K562 (cell line): ENCODE results near the gene TPX2. TPM values are rescaled to one million over a fixed set of nuclear protein-coding genes. Genes with fewer than 3 reads are reported as not detected.

Source experiments
- ATAC-seq: fragments of 200-7000 bp; cut with Tn5 transposase; 3 replicates; pipeline ENCODE4 v1.9.1; 2020; ENCODE audit warnings: moderate library complexity
- BruUV-seq: library from RNA; stranded (reverse); fragments of 400-500 nt; replicated peaks from 2 replicates; lab custom pipeline; 2021; lab: Mats Ljungman, UMichigan
- CTCF ChIA-PET: fragments of 300-600 bp; formaldehyde crosslinking; extraction: SDS; loops from one replicate; lab custom pipeline; 2021; ENCODE audit warnings: low intra/inter-chr PET ratio; lab: Yijun Ruan, JAX
- POLR2A ChIA-PET: fragments of 300-600, 350-650 bp; sonication (Branson Sonifier 250); formaldehyde crosslinking; extraction: SDS; loops from one replicate; lab custom pipeline; 2021; ENCODE audit warnings: antibody characterized with exemption, inconsistent platforms; lab: Yijun Ruan, JAX
- DNase-seq, 4 experiments: peaks; one replicate each; pipeline versions ENCODE4 v3.0.0 to v3.0.0-alpha.2; 2011 to 2018; ENCODE audit warnings: low spot score in 3 of 4, mixed read lengths in 3 of 4; ENCODE audit errors: extremely low read depth in 1 of 4
- FAIRE-seq: peaks from 2 replicates; lab custom pipeline; 2011; peaks lifted over from hg19 to GRCh38; lab: Jason Lieb, UNC
- H2AFZ ChIP-seq: 2 replicates; pipeline ENCODE4 v1.6.0; 2011; ENCODE audit warnings: low read depth, low read length, control low read depth, inconsistent platforms
- H3K27ac ChIP-seq: fragments of 200-600 bp; 3 replicates; pipeline ENCODE4 v1.8.0; 2011; ENCODE audit warnings: low read depth, mild to moderate bottlenecking, control low read depth, inconsistent platforms, low read length, moderate library complexity, mixed read lengths; ENCODE audit errors: extremely low read depth
- H3K27me3 ChIP-seq, 2 experiments: fragments of 300-600 bp in 1 of 2; 2 replicates in 1 of 2; 3 replicates in 1 of 2; pipeline versions ENCODE4 v1.6.0 to v1.8.0; 2011; ENCODE audit warnings: inconsistent platforms in 2 of 2, low read length in 2 of 2, mild to moderate bottlenecking in 1 of 2, mixed read lengths in 1 of 2, moderate library complexity in 1 of 2; ENCODE audit not compliant: control insufficient read depth in 2 of 2, insufficient read depth in 2 of 2
- H3K36me3 ChIP-seq: fragments of 300-600 bp; 3 replicates; pipeline ENCODE4 v1.8.0; 2011; ENCODE audit warnings: mild to moderate bottlenecking, low read length, inconsistent platforms; ENCODE audit not compliant: control insufficient read depth, insufficient read depth
- H3K4me1 ChIP-seq, 2 experiments: fragments of 200-600 bp in 1 of 2; replicated peaks in 1 of 2; 2 replicates in 1 of 2; 3 replicates in 1 of 2; pipeline versions ENCODE4 v1.5.1 to v1.8.0; 2011; ENCODE audit warnings: inconsistent platforms in 2 of 2, low read length in 2 of 2, mild to moderate bottlenecking in 1 of 2, mixed read lengths in 1 of 2, moderate library complexity in 1 of 2; ENCODE audit not compliant: control insufficient read depth in 2 of 2, insufficient read depth in 2 of 2
- H3K4me2 ChIP-seq: 2 replicates; pipeline ENCODE4 v1.6.1; 2011; ENCODE audit warnings: low read length, control low read depth, inconsistent platforms, mixed read lengths; ENCODE audit not compliant: insufficient read depth
- H3K4me3 ChIP-seq: fragments of 200-600 bp; sonication (generic), shearing (Covaris generic); 2 replicates; pipeline ENCODE4 v1.5.1; 2016; ENCODE audit warnings: control low read depth, inconsistent platforms
- H3K79me2 ChIP-seq: fragments of 200-600 bp; 3 replicates; pipeline ENCODE4 v1.8.0; 2011; ENCODE audit warnings: low read length, inconsistent platforms; ENCODE audit not compliant: control insufficient read depth, insufficient read depth
- H3K9ac ChIP-seq, 2 experiments: 2 replicates each; pipeline versions ENCODE4 v1.6.0 to v1.6.1; 2011; ENCODE audit warnings: low read depth in 2 of 2, low read length in 2 of 2, control low read depth in 1 of 2, inconsistent platforms in 1 of 2, mild to moderate bottlenecking in 1 of 2, mixed read lengths in 1 of 2; ENCODE audit not compliant: insufficient read depth in 1 of 2
- H3K9me1 ChIP-seq: one replicate; pipeline ENCODE4 v1.6.0; 2011; ENCODE audit warnings: inconsistent platforms, mild to moderate bottlenecking, low read length, moderate library complexity; ENCODE audit not compliant: control insufficient read depth, insufficient read depth
- H3K9me3 ChIP-seq: replicated peaks from 2 replicates; pipeline ENCODE4 v1.5.1; 2011; ENCODE audit warnings: low read depth, low read length, inconsistent platforms; ENCODE audit not compliant: control insufficient read depth, insufficient read depth
- H4K20me1 ChIP-seq: replicated peaks from 2 replicates; pipeline ENCODE4 v1.6.1; 2011; ENCODE audit warnings: low read length, inconsistent platforms, mixed read lengths; ENCODE audit not compliant: control insufficient read depth, insufficient read depth
- BRF1 ChIP-seq: IDR thresholded peaks from 3 replicates; pipeline ENCODE4 v1.6.1; 2011; ENCODE audit warnings: borderline replicate concordance, mild to moderate bottlenecking; ENCODE audit not compliant: insufficient read length; ENCODE audit errors: extremely low read depth
- CTBP1 ChIP-seq: fragments of 450-650 bp; IDR thresholded peaks from 2 replicates; pipeline ENCODE4 v1.6.1; 2016; ENCODE audit warnings: borderline replicate concordance
- DACH1 ChIP-seq: fragments of 450-650 bp; IDR thresholded peaks from 2 replicates; pipeline ENCODE4 v1.6.1; 2018; ENCODE audit not compliant: partially characterized antibody
- DMBX1 ChIP-seq: fragments of 250-450 bp; sonication (Bioruptor Pico); IDR thresholded peaks from 2 replicates; pipeline ENCODE4 v1.8.0; 2022; ENCODE audit warnings: inconsistent platforms, mild to moderate bottlenecking, moderate library complexity, borderline replicate concordance
- FOXJ2 ChIP-seq: fragments of 200-800 bp; sonication (Bioruptor generic); IDR thresholded peaks from 2 replicates; pipeline ENCODE4 v1.6.1; 2016; ENCODE audit warnings: missing genetic modification characterization, missing compliant biosample characterization
- NCOA1 ChIP-seq: fragments of 450-650 bp; IDR thresholded peaks from 2 replicates; pipeline ENCODE4 v1.6.1; 2016; ENCODE audit warnings: low read depth
- NEUROD1 ChIP-seq: fragments of 150-350 bp; IDR thresholded peaks from 2 replicates; pipeline ENCODE4 v1.6.1; 2014; ENCODE audit warnings: borderline replicate concordance, low read length, low read depth; ENCODE audit not compliant: partially characterized antibody
- PML ChIP-seq: IDR thresholded peaks from 2 replicates; pipeline ENCODE4 v1.6.1; 2012; ENCODE audit warnings: low read length, inconsistent platforms
- TSC22D4 ChIP-seq: fragments of 450-650 bp; IDR thresholded peaks from 2 replicates; pipeline ENCODE4 v1.6.1; 2016; ENCODE audit warnings: missing genetic modification characterization, missing biosample characterization, control low read depth
- ZFP1 ChIP-seq: fragments of 450-650 bp; formaldehyde crosslinking; IDR thresholded peaks from 2 replicates; pipeline ENCODE4 v1.4.0; 2020; ENCODE audit warnings: mild to moderate bottlenecking, mixed read lengths
- WGBS: fragments of 100-300 bp; shearing (Covaris generic); methylation state at CpG from one replicate; pipeline ENCODE4 v1.1.6; 2016; ENCODE audit warnings: low coverage, mixed read lengths; ENCODE audit not compliant: insufficient coverage; ENCODE audit errors: missing lambda C conversion rate; 5-methylcytosine and 5-hydroxymethylcytosine counted together
- in situ Hi-C: fragments of 300-500 bp; cut with MboI; formaldehyde crosslinking; loops from 4 replicates; pipeline ENCODE4 v1.15.0; 2018; ENCODE audit warnings: inconsistent platforms, mixed read lengths
- intact Hi-C: fragments of 100-400 bp; cut with micrococcal nuclease; formaldehyde crosslinking; loops from 2 replicates; pipeline ENCODE4 v1.14.2; 2022
- polyA plus RNA-seq, 8 experiments: library from polyadenylated mRNA; depleted of rRNA in 4 of 8; stranded (reverse) in 5 of 8; unstranded in 3 of 8; fragments of >200 nt; fragmentation: Nextera tagmentation in 2 of 8; fragmentation: Illumina TruSeq in 1 of 8; extraction: Ambion mirVana in 2 of 8; extraction: Trizol in 1 of 8; gene quantifications; 2 replicates each; pipeline versions ENCODE4 v1.2.1 to v1.2.3, GENCODE V29; 2011 to 2014; ENCODE audit warnings: inconsistent platforms in 1 of 8, missing spikeins in 1 of 8
- total RNA-seq, 7 experiments: library from RNA; depleted of rRNA in 6 of 7; stranded (reverse); fragments of >200 nt in 6 of 7; fragmentation: Illumina TruSeq in 2 of 7; extraction: Trizol in 2 of 7; gene quantifications; 2 replicates each; pipeline versions ENCODE4 v1.2.1 to v1.2.3, GENCODE V29; 2011 to 2021; ENCODE audit warnings: low replicate concordance in 1 of 7
- TF ChIP-seq, protein P1 (sequence below): sonication (generic); formaldehyde crosslinking; IDR thresholded peaks from 2 replicates; pipeline ENCODE4 v1.8.1; 2023; ENCODE audit warnings: mild to moderate bottlenecking, missing genetic modification reagents
- TF ChIP-seq, protein P2 (sequence below): fragments of 250-450 bp; sonication (Bioruptor Pico); IDR thresholded peaks from 2 replicates; pipeline ENCODE4 v1.4.0; 2020; ENCODE audit warnings: mild to moderate bottlenecking, moderate library complexity
- TF ChIP-seq, protein P3 (sequence below): fragments of 200-800 bp; sonication (Bioruptor generic); IDR thresholded peaks from 2 replicates; pipeline ENCODE4 v1.6.1; 2017; ENCODE audit warnings: missing genetic modification characterization, missing compliant biosample characterization
- TF ChIP-seq, protein P4 (sequence below): sonication (generic); formaldehyde crosslinking; IDR thresholded peaks from 2 replicates; pipeline ENCODE4 v1.9.0; 2022; ENCODE audit warnings: mild to moderate bottlenecking, missing genetic modification reagents

The TPX2 gene
- total and polyA plus RNA-seq, 9 of the 15 experiments (the other 6 are each of a cell fraction or from before 2014, with no cell fraction given): 48.0 to 241 (median 133) TPM

DNA sequence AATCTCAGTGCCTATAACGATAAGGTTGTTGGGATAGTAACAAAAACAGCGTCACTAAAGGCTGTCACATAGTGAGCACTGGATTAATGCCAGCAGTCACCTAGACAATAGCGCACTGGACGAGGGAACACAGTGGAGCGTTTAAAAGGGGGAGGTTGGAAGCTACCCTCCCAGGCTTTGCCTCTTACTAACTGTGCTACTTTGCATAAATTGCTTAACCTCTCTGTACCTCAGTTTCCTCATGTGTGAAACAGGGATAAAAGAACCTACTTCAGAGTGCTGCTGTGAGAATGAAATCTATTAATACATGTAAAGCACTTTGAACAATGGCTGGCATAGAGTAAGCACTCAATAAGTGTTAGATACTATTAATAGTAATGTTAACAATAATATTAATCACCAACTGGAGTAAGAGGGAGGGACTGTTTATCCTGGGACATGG is 27.0 kb upstream of the TPX2 start (continued):
- TF ChIP-seq, protein P1, sequence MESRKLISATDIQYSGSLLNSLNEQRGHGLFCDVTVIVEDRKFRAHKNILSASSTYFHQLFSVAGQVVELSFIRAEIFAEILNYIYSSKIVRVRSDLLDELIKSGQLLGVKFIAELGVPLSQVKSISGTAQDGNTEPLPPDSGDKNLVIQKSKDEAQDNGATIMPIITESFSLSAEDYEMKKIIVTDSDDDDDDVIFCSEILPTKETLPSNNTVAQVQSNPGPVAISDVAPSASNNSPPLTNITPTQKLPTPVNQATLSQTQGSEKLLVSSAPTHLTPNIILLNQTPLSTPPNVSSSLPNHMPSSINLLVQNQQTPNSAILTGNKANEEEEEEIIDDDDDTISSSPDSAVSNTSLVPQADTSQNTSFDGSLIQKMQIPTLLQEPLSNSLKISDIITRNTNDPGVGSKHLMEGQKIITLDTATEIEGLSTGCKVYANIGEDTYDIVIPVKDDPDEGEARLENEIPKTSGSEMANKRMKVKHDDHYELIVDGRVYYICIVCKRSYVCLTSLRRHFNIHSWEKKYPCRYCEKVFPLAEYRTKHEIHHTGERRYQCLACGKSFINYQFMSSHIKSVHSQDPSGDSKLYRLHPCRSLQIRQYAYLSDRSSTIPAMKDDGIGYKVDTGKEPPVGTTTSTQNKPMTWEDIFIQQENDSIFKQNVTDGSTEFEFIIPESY: no peak
- peak; percentile 89; the same call in 1 of the 2 replicates for TF ChIP-seq FOXJ2 (tag)
- TF ChIP-seq TSC22D4: no peak
- no peak for TF ChIP-seq BRF1
- TF ChIP-seq NEUROD1: no peak
- no peak for TF ChIP-seq NCOA1
- TF ChIP-seq ZFP1 (CRISPR knock-in tag): peak; percentile 85

DNA sequence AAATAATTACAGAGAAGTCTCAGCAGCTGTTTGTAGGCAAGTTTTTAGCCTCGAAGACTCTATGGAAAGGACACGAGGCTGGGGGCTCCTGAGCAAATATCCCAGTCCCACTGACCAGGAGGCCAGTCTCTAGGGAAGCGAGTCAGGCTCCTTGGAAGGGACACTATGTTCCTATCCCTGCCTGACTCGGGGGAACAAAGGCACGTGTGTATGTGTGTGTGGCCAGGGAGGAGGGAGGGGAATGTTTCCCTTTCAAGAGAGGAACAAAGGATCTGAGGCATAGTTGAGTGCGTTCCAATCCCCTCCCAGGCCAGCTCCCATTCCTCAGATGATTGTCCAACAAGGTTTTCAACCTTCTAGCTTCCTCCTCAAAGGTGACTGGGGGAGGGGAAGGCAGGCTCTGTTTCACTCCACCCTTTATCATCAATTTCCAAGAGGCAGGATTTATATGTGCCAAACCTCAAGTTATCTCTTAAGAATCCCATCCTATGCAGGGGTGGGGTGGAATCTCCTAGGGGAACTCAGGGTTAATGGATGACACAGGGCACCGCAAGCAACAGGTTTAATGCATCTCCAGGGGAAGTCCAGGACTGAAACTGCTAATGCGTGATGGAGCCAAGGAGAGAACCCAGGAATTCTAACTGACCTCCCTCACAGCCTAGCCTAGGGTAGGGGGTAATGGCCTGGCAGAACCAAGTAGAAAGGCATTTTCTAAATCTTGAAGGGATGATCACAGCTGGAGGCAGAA is 26.4 kb upstream of the TPX2 start:
- Histone ChIP-seq H3K9me3 (no peaks in the 10 kb centered on the region), H3K4me3 (0 out of 2 replicates have a peak overlapping the region, but pooled peaks have one; percentile 4), H4K20me1 (peaks cover 33% of the 10 kb centered on the region), H3K36me3 (peaks cover 92% of the 10 kb centered on the region), H2AFZ (no peak overlapping the region), H3K27ac (peak overlapping the region; percentile 44), H3K27me3 (no peaks in the 10 kb centered on the region), H3K4me1 (peaks cover 38 to 80% of the 10 kb centered on the region in 2 experiments), H3K4me2 (peak overlapping the region; percentile 79), H3K9ac (peak overlapping the region; percentile 51 to 76; a peak in 3 of 4 replicates), H3K79me2 (peaks cover 98% of the 10 kb centered on the region), H3K9me1 (peaks cover 3% of the 10 kb centered on the region)
- BruUV-seq: no TSS peak
- intact Hi-C loops: no loop called here
- ChIA-PET POLR2A (interaction anchor here (0.9 to 1.7 kb wide), 7 partner anchors 9 to 51 kb away, joined by 3 to 6 read pairs (median 4); partner anchors contain the start of gene BCL2L1), CTCF (no interaction called here)
- FAIRE-seq (no peak), ATAC-seq (no peak), DNase-seq (peak in 1 of 4 experiments; percentile 43)
- in situ Hi-C loops: no loop called here
- 29% methylated on average over 8 of the region's 8 CpGs for WGBS
- 0 out of 2 replicates have a peak, but pooled peaks have one; percentile 33 for TF ChIP-seq DMBX1 (CRISPR knock-in tag)
- TF ChIP-seq PML: 0 out of 2 replicates have a peak, but pooled peaks have one; percentile 9
- TF ChIP-seq, protein P2, sequence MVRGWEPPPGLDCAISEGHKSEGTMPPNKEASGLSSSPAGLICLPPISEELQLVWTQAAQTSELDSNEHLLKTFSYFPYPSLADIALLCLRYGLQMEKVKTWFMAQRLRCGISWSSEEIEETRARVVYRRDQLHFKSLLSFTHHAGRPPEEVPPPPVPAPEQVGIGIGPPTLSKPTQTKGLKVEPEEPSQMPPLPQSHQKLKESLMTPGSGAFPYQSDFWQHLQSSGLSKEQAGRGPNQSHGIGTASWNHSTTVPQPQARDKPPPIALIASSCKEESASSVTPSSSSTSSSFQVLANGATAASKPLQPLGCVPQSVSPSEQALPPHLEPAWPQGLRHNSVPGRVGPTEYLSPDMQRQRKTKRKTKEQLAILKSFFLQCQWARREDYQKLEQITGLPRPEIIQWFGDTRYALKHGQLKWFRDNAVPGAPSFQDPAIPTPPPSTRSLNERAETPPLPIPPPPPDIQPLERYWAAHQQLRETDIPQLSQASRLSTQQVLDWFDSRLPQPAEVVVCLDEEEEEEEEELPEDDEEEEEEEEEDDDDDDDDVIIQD (CRISPR knock-in tag): no peak
- TF ChIP-seq CTBP1: peak; percentile 37; the same call in 1 of the 2 replicates
- no peak for TF ChIP-seq DACH1
- TF ChIP-seq, protein P3, sequence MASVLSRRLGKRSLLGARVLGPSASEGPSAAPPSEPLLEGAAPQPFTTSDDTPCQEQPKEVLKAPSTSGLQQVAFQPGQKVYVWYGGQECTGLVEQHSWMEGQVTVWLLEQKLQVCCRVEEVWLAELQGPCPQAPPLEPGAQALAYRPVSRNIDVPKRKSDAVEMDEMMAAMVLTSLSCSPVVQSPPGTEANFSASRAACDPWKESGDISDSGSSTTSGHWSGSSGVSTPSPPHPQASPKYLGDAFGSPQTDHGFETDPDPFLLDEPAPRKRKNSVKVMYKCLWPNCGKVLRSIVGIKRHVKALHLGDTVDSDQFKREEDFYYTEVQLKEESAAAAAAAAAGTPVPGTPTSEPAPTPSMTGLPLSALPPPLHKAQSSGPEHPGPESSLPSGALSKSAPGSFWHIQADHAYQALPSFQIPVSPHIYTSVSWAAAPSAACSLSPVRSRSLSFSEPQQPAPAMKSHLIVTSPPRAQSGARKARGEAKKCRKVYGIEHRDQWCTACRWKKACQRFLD (CRISPR knock-in tag): 0 out of 2 replicates have a peak, but pooled peaks have one; percentile 1
- TF ChIP-seq, protein P4, sequence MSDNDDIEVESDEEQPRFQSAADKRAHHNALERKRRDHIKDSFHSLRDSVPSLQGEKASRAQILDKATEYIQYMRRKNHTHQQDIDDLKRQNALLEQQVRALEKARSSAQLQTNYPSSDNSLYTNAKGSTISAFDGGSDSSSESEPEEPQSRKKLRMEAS (CRISPR knock-in tag): 0 out of 2 replicates have a peak, but pooled peaks have one; percentile 15
